Astrocyte (in vitro differentiated cells and primary cell): ENCODE results near the gene RTP3. TPM values are rescaled to one million over a fixed set of nuclear protein-coding genes. Genes with fewer than 3 reads are reported as not detected.

ENCODE experiments used
- DNase-seq: peaks from one replicate; pipeline ENCODE4 v3.0.0-alpha.2; 2010; ENCODE audit warnings: low read depth
- FAIRE-seq: peaks from 2 replicates; lab custom pipeline; 2011; peaks lifted over from hg19 to GRCh38; lab: Jason Lieb, UNC
- H2AFZ ChIP-seq: 2 replicates; pipeline ENCODE4 v1.6.0; 2012; ENCODE audit warnings: low read depth, low read length, inconsistent platforms
- H3K27ac ChIP-seq: 2 replicates; pipeline ENCODE4 v1.5.1; 2011; ENCODE audit warnings: low read depth, low read length, inconsistent platforms
- H3K27me3 ChIP-seq: 2 replicates; pipeline ENCODE4 v1.6.0; 2011; ENCODE audit warnings: low read length, inconsistent platforms; ENCODE audit not compliant: insufficient read depth
- H3K36me3 ChIP-seq: 2 replicates; pipeline ENCODE4 v1.5.1; 2011; ENCODE audit warnings: low read length, inconsistent platforms; ENCODE audit not compliant: insufficient read depth
- H3K4me1 ChIP-seq: 2 replicates; pipeline ENCODE4 v1.5.1; 2011; ENCODE audit warnings: low read length, inconsistent platforms; ENCODE audit not compliant: insufficient read depth
- H3K4me2 ChIP-seq: 2 replicates; pipeline ENCODE4 v1.6.0; 2012; ENCODE audit warnings: low read length, inconsistent platforms
- H3K4me3 ChIP-seq: 2 replicates; pipeline ENCODE4 v1.5.1; 2011; ENCODE audit warnings: low read depth, mild to moderate bottlenecking, low read length, inconsistent platforms; ENCODE audit not compliant: insufficient read depth
- H3K79me2 ChIP-seq: 2 replicates; pipeline ENCODE4 v1.6.0; 2012; ENCODE audit warnings: mild to moderate bottlenecking, low read length, inconsistent platforms; ENCODE audit not compliant: insufficient read depth
- H3K9ac ChIP-seq: 2 replicates; pipeline ENCODE4 v1.6.0; 2012; ENCODE audit warnings: mild to moderate bottlenecking, low read length, inconsistent platforms
- H3K9me3 ChIP-seq: 2 replicates; pipeline ENCODE4 v1.5.1; 2012; ENCODE audit warnings: low read depth, mild to moderate bottlenecking, low read length, inconsistent platforms; ENCODE audit not compliant: insufficient read depth
- H4K20me1 ChIP-seq: 2 replicates; pipeline ENCODE4 v1.6.0; 2012; ENCODE audit warnings: low read length, inconsistent platforms; ENCODE audit not compliant: insufficient read depth
- H3K27ac Mint-ChIP-seq: one replicate; pipeline ENCODE4 v1.8.0; 2021; ENCODE audit warnings: mild to moderate bottlenecking, mixed read lengths; ENCODE audit not compliant: unreplicated experiment
- H3K27me3 Mint-ChIP-seq: one replicate; pipeline ENCODE4 v1.8.0; 2021; ENCODE audit warnings: low read depth, mixed read lengths; ENCODE audit not compliant: unreplicated experiment
- H3K36me3 Mint-ChIP-seq: one replicate; pipeline ENCODE4 v1.8.0; 2021; ENCODE audit warnings: low read depth, mixed read lengths; ENCODE audit not compliant: unreplicated experiment
- H3K4me1 Mint-ChIP-seq: one replicate; pipeline ENCODE4 v1.8.0; 2021; ENCODE audit warnings: low read depth, mixed read lengths; ENCODE audit not compliant: unreplicated experiment
- H3K4me3 Mint-ChIP-seq: one replicate; pipeline ENCODE4 v1.8.0; 2021; ENCODE audit warnings: mild to moderate bottlenecking, moderate library complexity, mixed read lengths; ENCODE audit not compliant: unreplicated experiment
- H3K9me3 Mint-ChIP-seq: one replicate; pipeline ENCODE4 v1.8.0; 2021; ENCODE audit warnings: mild to moderate bottlenecking, mixed read lengths; ENCODE audit not compliant: unreplicated experiment
- CTCF ChIP-seq: IDR thresholded peaks from 2 replicates; pipeline ENCODE4 v1.5.1; 2011; ENCODE audit warnings: low read depth, mild to moderate bottlenecking, inconsistent platforms, low read length, moderate library complexity; ENCODE audit not compliant: insufficient read depth
- EZH2 ChIP-seq: IDR thresholded peaks from 2 replicates; pipeline ENCODE4 v1.6.1; 2012; ENCODE audit warnings: mild to moderate bottlenecking, low read length, inconsistent platforms; ENCODE audit not compliant: insufficient read depth
- total RNA-seq: library from RNA; stranded (reverse); gene quantifications from 2 replicates; pipeline ENCODE4 v1.2.1, GENCODE V29; 2021

Gene RTP3
- total RNA-seq, 1 donor from 2014 or later, result not detected

- no peak overlapping the region for H3K4me3 ChIP-seq
- Mint-ChIP-seq H3K4me3 (no peak overlapping the region), H3K27me3 (peaks cover 22% of the 10 kb centered on the region), H3K36me3 (no peaks in the 10 kb centered on the region), H3K27ac (no peak overlapping the region), H3K9me3 (peaks cover 13% of the 10 kb centered on the region), H3K4me1 (peaks cover 13% of the 10 kb centered on the region)
- H3K36me3 ChIP-seq, result no peaks in the 10 kb centered on the region
- H2AFZ ChIP-seq, result no peak overlapping the region
- peaks cover 7% of the 10 kb centered on the region for H3K4me1 ChIP-seq
- H3K4me2 ChIP-seq, result no peak overlapping the region
- H3K9me3 ChIP-seq, result no peaks in the 10 kb centered on the region
- FAIRE-seq (no peak), DNase-seq (no peak)
- H3K79me2 ChIP-seq, result no peaks in the 10 kb centered on the region
- H3K27me3 ChIP-seq, result peaks cover 15% of the 10 kb centered on the region
- no peaks in the 10 kb centered on the region for H4K20me1 ChIP-seq
- TF ChIP-seq EZH2, result no peak
- TF ChIP-seq CTCF, result no peak
- H3K9ac ChIP-seq, result no peak overlapping the region
- no peak overlapping the region for H3K27ac ChIP-seq
Observed at GRCh38 chr3:46478341-46478740, 19.4 kb upstream of the RTP3 start.

- H4K20me1 ChIP-seq, result no peaks in the 10 kb centered on the region
- DNase-seq (no peak), FAIRE-seq (no peak)
- Mint-ChIP-seq H3K36me3 (no peaks in the 10 kb centered on the region), H3K9me3 (peaks cover 10% of the 10 kb centered on the region), H3K27me3 (peaks cover 20% of the 10 kb centered on the region), H3K4me3 (no peak overlapping the region), H3K4me1 (peaks cover 13% of the 10 kb centered on the region), H3K27ac (no peak overlapping the region)
- peaks cover 15% of the 10 kb centered on the region for H3K27me3 ChIP-seq
- H2AFZ ChIP-seq, result no peak overlapping the region
- H3K9ac ChIP-seq, result no peak overlapping the region
- peaks cover 7% of the 10 kb centered on the region for H3K4me1 ChIP-seq
- H3K27ac ChIP-seq, result no peak overlapping the region
- no peaks in the 10 kb centered on the region for H3K9me3 ChIP-seq
- H3K4me2 ChIP-seq, result no peak overlapping the region
- no peak overlapping the region for H3K4me3 ChIP-seq
- no peaks in the 10 kb centered on the region for H3K36me3 ChIP-seq
- TF ChIP-seq CTCF, result no peak
- no peak for TF ChIP-seq EZH2
- H3K79me2 ChIP-seq, result no peaks in the 10 kb centered on the region
Observed at GRCh38 chr3:46479021-46479420, 18.8 kb upstream of the RTP3 start.

- Histone ChIP-seq H3K9ac (no peak overlapping the region), H3K9me3 (no peaks in the 10 kb centered on the region), H4K20me1 (no peaks in the 10 kb centered on the region), H3K36me3 (no peaks in the 10 kb centered on the region), H3K4me1 (peaks cover 7% of the 10 kb centered on the region), H3K27ac (no peak overlapping the region), H3K4me2 (no peak overlapping the region), H3K79me2 (no peaks in the 10 kb centered on the region), H3K27me3 (peaks cover 15% of the 10 kb centered on the region), H2AFZ (no peak overlapping the region), H3K4me3 (no peak overlapping the region)
- peaks cover 7% of the 10 kb centered on the region for H3K9me3 Mint-ChIP-seq
- H3K4me3 Mint-ChIP-seq, result no peak overlapping the region
- peaks cover 13% of the 10 kb centered on the region for H3K4me1 Mint-ChIP-seq
- DNase-seq (no peak), FAIRE-seq (no peak)
- no peak overlapping the region for H3K27ac Mint-ChIP-seq
- no peaks in the 10 kb centered on the region for H3K36me3 Mint-ChIP-seq
- TF ChIP-seq CTCF, result no peak
- peaks cover 20% of the 10 kb centered on the region for H3K27me3 Mint-ChIP-seq
Observed at GRCh38 chr3:46479696-46480095, 18.1 kb upstream of the RTP3 start.
